Uterus (tissue), 4 donors: Measurements from ENCODE around the gene MTG1. TPM values are rescaled to one million over a fixed set of nuclear protein-coding genes. Genes with fewer than 3 reads are reported as not detected.

Source experiments
- DNase-seq, 2 donors: peaks; one replicate each; pipeline ENCODE4 v3.0.0-alpha.2; 2019 to 2020
- H3K27ac ChIP-seq, 2 donors: fragments of 200-600 bp; sonication (generic); 1 replicate in 1 of 2; 2 replicates in 1 of 2; pipeline ENCODE4 v1.5.1; 2016 to 2018
- H3K27me3 ChIP-seq, 2 donors: fragments of 200-600 bp; sonication (generic); one replicate each; pipeline ENCODE4 v1.5.1; 2018 to 2019; ENCODE audit warnings: control low read depth in 1 of 2
- H3K36me3 ChIP-seq, 2 donors: fragments of 200-600 bp; sonication (generic); one replicate each; pipeline ENCODE4 v1.5.1; 2019; ENCODE audit warnings: control low read depth in 1 of 2
- H3K4me1 ChIP-seq, 2 donors: fragments of 200-600 bp; sonication (generic); one replicate each; pipeline ENCODE4 v1.5.1; 2018 to 2019; ENCODE audit warnings: control low read depth in 1 of 2
- H3K4me3 ChIP-seq, 2 donors: fragments of 200-600 bp; sonication (generic); 1 replicate in 1 of 2; 2 replicates in 1 of 2; pipeline ENCODE4 v1.5.1; 2018 to 2019; ENCODE audit warnings: mild to moderate bottlenecking in 1 of 2
- H3K9me3 ChIP-seq, 2 donors: fragments of 200-600 bp; sonication (generic); one replicate each; pipeline ENCODE4 v1.5.1; 2019; ENCODE audit warnings: control low read depth in 1 of 2
- CTCF ChIP-seq, 4 experiments: fragments of 200-600 bp in 2 of 4; fragments of 450-650 bp in 2 of 4; sonication (generic) in 2 of 4; IDR thresholded peaks; one replicate each; pipeline ENCODE4 v1.5.1; 2016 to 2019; ENCODE audit warnings: antibody characterized with exemption in 4 of 4, mild to moderate bottlenecking in 2 of 4, moderate library complexity in 1 of 4
- POLR2A ChIP-seq, 2 donors: fragments of 450-650 bp; IDR thresholded peaks; one replicate each; pipeline ENCODE4 v1.6.1; 2016; ENCODE audit warnings: antibody characterized with exemption in 2 of 2, mild to moderate bottlenecking in 1 of 2, moderate library complexity in 1 of 2
- intact Hi-C: fragments of 100-400 bp; cut with DNase I; formaldehyde crosslinking; loops from one replicate; pipeline ENCODE4 v1.15.1; 2023; ENCODE audit warnings: low total_unique reads
- total RNA-seq, 4 donors: library from RNA; depleted of rRNA in 3 of 4; stranded (reverse); fragments of >200 nt in 3 of 4; gene quantifications; one replicate each; pipeline versions ENCODE4 v1.1.0 to v1.2.4, GENCODE V29; 2014 to 2023
- donor health status: DM: yes; HTN: yes; CAD: no.

The MTG1 gene
- total RNA-seq, 4 donors from 2014 or later, result 14.6 to 50.1 (median 32.6) TPM

DNA sequence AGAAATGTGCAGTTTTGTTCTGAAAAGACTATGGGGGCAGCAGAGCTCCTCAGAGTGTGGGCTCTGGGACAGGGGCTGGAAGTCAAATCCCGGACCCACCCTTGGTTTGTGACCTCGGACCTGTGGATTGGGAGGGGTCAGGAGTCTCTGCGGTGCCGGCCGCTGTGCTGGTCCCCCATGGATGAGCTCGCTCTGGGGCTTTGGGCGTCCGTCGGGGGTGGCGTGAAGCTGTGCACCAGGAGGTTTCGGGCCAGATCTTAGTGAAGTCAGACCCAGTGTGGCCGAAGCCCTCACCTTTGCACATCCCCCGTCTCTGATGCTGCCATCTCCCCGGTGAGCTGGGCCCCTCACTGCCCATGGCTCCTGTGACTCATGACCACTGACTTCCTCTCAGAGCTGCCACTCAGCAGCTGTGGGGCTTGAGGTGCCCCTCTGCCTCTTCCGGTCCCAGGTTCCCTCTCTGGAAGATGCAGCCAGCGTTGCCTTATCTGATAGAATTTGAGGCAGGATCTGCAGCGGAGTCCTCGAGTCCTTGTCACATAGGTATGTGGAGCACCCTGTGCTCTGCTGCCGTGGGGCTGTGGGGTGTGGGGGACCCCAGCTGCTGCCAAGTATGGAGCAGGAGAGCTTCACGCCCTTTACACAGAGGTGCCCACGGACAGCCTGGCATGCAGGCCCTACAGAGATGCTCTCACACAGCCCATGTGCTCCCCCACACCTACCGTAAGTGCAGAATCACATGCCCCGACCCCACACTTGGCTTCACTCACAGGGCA lies 48.4 kb downstream of the MTG1 start:
- peaks cover 0 to 11% of the 10 kb centered on the region in 2 donors for H3K9me3 ChIP-seq
- intact Hi-C loops, result no loop called here
- no peak overlapping the region for H3K27ac ChIP-seq
- no peaks in the 10 kb centered on the region for H3K27me3 ChIP-seq
- H3K36me3 ChIP-seq, result no peaks in the 10 kb centered on the region
- TF ChIP-seq CTCF (IDR thresholded peaks at IDR 0.05) (no peak), POLR2A (IDR thresholded peaks at IDR 0.05) (no peak)
- H3K4me1 ChIP-seq, result no peaks in the 10 kb centered on the region
- peak in 1 of 2 donors; percentile 4 for DNase-seq
- no peak overlapping the region for H3K4me3 ChIP-seq

- peak in 1 of 2 donors; percentile 6 for DNase-seq
- no peak for TF ChIP-seq POLR2A (IDR thresholded peaks at IDR 0.05)
- TF ChIP-seq CTCF (IDR thresholded peaks at IDR 0.05), result no peak
- Histone ChIP-seq H3K4me3 (no peak overlapping the region), H3K27me3 (no peaks in the 10 kb centered on the region), H3K27ac (no peak overlapping the region), H3K9me3 (peaks cover 0 to 19% of the 10 kb centered on the region in 2 donors), H3K4me1 (no peaks in the 10 kb centered on the region), H3K36me3 (no peaks in the 10 kb centered on the region)
- intact Hi-C loops, result no loop called here
Observed at GRCh38 chr10:133442967-133443924, 49.3 kb downstream of the MTG1 start.

DNA sequence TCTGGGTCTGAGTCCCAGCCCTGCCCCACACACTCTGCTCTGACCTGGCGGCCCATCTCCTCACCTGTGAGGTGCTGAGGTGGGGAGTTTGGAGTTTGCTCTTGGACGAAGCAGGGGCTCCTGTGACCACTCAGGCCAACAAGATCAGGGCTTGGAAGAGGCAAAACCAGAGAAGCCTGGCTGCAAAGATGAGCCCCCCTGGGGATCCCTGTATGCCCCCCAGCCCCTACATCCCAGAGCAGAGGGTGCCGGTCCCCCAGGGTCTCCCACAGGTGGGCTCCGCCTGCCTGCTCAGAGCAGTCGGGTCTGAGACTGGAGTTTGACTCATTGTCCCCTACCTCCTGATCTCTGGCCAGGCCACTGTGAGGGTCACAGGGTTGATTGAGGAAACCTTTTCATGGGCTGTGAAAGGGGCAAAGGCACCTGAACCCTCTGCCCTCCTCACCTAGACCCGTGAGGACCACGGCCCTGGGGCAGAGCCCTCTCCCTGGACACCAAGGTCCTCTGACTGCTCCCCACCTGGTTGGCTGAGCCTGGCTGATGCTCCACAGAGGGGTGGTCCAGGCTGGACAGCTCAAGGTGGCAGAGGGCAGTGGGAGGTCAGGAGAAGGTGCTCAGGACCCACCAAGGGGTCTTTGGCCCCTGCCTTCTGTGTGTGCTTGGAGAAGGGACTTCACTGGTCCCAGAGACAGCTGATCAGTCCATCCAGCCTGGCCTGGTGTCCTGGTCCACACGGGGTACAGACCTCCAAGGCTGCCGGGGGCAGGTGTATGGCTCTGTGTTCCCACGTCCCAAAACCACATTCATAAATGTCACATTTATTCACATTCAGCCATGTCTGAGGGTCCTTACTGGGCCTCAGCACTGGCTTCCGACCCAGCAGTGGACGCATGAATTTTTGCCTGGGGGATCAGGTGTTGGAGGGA lies 50.6 kb downstream of the MTG1 start:
- no peak for DNase-seq
- Histone ChIP-seq H3K36me3 (no peaks in the 10 kb centered on the region), H3K4me1 (no peaks in the 10 kb centered on the region), H3K27ac (no peak overlapping the region), H3K4me3 (no peak overlapping the region), H3K9me3 (peaks cover 0 to 22% of the 10 kb centered on the region in 2 donors), H3K27me3 (no peaks in the 10 kb centered on the region)
- intact Hi-C loops, result no loop called here
- TF ChIP-seq CTCF (IDR thresholded peaks at IDR 0.05), result no peak
- no peak for TF ChIP-seq POLR2A (IDR thresholded peaks at IDR 0.05)

- Histone ChIP-seq H3K4me3 (no peak overlapping the region), H3K27ac (no peak overlapping the region), H3K27me3 (no peaks in the 10 kb centered on the region), H3K36me3 (no peaks in the 10 kb centered on the region), H3K9me3 (peaks cover 0 to 22% of the 10 kb centered on the region in 2 donors), H3K4me1 (no peaks in the 10 kb centered on the region)
- DNase-seq, result no peak
- intact Hi-C loops, result no loop called here
- TF ChIP-seq CTCF (IDR thresholded peaks at IDR 0.05), result no peak
- TF ChIP-seq POLR2A (IDR thresholded peaks at IDR 0.05), result no peak
Observed at GRCh38 chr10:133445268-133445732, 51.3 kb downstream of the MTG1 start.
